ENCODE measurements around the gene HIP1R.
"Not testable (repeated sequence)": the region's sequence is repeated elsewhere in the genome, so short reads cannot be mapped to it uniquely, and the experiment has no call there.

The HIP1R gene

GRCh38 chr12:122834921-122835749 is at the start of gene HIP1R:
Gene HIP1R (plus strand): TSS chr12:122835457. CDS start chr12:122835551, 94 bp downstream.
- peak in 1 of 2 donors; percentile 24 for DNase-seq (ENCODE audit: low read depth in 2 of 2)

DNA sequence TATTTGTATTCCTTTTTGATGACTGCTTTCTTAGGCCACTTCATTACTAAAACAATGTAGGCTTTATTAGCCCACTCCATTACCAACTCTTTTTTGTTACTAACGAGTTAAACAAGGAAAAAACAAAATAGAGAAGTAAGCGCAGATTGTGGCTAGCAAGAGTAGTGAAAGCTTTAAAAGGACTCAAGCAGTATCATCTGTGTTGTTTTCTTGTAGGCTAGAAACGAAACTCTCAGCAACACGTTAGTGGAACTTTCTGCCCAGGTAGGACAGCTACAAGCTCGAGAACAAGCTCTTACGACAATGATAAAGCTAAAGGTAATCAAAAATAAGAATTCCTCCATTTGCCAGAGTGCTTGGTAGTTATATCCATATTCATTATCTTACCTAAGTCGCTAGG is 49.8 kb upstream of the HIP1R start:
- DNase-seq (ENCODE audit: low read depth in 2 of 2): no peak

GRCh38 chr12:122788387-122788786 is 46.9 kb upstream of the HIP1R start:
- DNase-seq (ENCODE audit: low read depth in 2 of 2): no peak

DNA sequence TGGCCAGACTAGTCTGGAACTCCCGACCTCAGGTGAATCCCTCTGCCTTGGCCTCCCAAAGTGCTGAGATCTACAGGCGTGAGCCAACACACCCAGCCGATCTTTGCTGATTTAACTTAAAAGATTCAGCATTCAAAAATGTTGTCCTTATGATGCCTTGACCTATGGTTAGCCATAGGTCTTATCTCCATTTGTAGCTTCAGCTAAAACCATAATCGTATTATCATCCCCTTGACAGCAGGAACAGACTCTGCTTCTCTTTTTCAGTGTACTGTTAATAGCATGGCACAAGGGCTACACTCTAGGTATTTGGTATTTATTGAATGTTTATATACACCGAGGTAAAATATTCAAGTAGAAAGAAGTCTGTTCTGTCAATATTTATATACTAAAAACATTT is 45.6 kb upstream of the HIP1R start:
- DNase-seq (ENCODE audit: low read depth in 2 of 2): no peak

DNA sequence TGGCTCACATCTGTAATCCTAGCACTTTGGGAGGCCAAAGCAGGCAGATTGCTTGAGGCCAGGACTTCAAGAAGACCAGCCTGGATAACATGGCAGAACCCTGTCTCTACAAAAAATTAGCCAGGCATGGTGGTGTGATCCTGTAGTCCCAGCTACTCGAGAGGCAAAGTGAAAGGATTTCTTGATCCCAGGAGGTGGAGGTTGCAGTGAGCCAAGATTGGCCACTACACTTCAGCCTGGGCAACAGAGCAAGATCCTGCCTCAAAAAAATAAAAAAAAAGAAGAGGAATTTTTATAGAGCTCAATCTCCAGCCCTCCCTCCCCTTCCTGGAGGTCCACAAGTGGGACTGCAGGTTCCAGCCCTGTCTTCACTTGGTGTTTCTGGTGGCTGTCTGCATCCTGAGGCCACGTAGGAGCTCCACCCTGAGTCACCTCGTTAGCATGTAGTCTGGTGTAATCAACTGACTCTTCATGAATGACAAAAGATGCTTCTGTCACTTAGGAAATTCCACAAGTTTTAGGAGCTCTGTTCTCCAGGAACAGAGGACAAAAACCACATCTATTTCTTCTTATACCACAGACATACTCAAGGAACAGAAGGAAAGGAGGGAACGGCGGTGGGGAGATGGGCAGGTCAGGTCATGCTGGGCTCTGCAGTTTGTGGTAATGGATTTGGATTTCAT is 44.7 kb upstream of the HIP1R start:
- no peak for DNase-seq (ENCODE audit: low read depth in 2 of 2)

DNA sequence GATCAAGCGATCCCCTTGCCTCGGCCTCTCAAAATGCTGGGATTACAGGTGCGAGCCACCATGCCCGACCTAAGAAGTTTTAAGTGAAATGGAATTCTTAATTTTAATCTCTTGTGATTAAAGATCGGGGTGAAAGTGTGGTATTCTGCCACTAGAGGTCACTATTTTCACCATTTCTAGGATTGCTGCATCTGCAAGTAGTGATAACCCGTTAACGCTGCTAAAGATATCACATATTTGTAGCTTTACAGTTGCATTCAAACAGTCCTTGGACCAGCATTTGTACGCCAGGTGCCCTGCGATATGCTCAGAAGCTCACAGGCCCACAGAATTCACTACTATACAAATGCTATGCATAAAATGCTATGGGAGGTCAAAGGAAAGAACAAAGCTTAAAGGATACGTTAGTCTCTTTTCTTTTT is 41.6 kb upstream of the HIP1R start:
- DNase-seq (ENCODE audit: low read depth in 2 of 2): no peak

GRCh38 chr12:122795807-122796206 is 39.5 kb upstream of the HIP1R start:
- no peak for DNase-seq (ENCODE audit: low read depth in 2 of 2)

DNA sequence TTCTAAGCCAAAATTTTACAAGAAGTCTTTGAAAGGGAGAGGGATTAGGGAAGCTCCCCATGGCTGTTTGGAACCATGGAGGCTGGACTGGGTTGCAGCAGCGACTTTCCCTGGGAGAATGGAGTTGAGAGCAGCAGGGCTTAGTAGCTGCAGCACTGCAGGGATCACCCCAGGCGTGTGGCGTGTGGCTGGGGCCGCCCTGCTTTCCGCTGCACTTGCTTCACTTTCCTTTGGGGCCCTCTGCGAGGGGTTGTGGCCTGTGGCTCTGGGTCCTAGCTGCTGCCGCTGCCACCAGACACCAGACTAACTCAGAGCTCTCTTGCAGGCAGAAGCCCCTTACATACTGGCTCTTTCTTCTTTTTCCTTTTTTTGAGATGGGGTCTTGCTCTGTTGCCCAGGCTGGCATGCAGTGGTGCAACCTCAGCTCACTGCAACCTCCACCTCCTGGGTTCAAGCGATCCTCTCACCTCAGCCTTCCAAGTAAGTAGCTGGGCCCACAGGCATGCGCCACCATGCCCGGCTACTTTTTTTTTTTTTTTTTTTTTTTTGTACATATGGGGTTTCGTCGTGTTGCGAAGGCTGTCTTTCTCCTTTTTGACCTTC is 35.5 kb upstream of the HIP1R start:
- no peak for DNase-seq (ENCODE audit: low read depth in 2 of 2)

- DNase-seq (ENCODE audit: low read depth in 2 of 2): no peak
Measured at GRCh38 chr12:122803937-122804336, 31.3 kb upstream of the HIP1R start.

GRCh38 chr12:122804957-122805356 is 30.3 kb upstream of the HIP1R start:
- not testable (repeated sequence) for DNase-seq (ENCODE audit: low read depth in 2 of 2)

- no peak for DNase-seq (ENCODE audit: low read depth in 2 of 2)
Measured at GRCh38 chr12:122807651-122808050, 27.6 kb upstream of the HIP1R start.

- DNase-seq (ENCODE audit: low read depth in 2 of 2): no peak
Measured at GRCh38 chr12:122811777-122812176, 23.5 kb upstream of the HIP1R start.

DNA sequence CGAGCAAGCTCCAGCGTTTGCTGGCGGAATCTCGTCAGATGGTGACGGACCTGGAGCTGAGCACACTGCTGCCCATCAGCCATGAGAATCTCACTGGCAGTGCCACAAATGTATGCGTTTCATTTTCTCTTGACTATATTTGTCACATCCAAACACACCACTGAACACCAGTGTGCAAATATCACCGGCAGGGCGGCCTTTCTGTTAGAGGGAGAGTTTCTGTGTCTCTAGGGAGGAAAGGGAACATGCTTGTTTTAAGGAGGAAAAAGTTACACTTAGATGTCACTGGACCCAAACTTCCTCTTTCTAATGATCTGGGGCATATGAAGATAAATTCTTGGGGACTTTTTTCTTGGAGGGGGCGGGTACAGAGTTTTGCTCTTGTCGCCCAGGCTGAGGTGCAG is 21.9 kb upstream of the HIP1R start:
- DNase-seq (ENCODE audit: low read depth in 2 of 2): no peak

GRCh38 chr12:122819209-122819785 is 16.0 kb upstream of the HIP1R start:
- no peak for DNase-seq (ENCODE audit: low read depth in 2 of 2)

GRCh38 chr12:122820138-122820537 is 15.1 kb upstream of the HIP1R start:
- DNase-seq (ENCODE audit: low read depth in 2 of 2): no peak

DNA sequence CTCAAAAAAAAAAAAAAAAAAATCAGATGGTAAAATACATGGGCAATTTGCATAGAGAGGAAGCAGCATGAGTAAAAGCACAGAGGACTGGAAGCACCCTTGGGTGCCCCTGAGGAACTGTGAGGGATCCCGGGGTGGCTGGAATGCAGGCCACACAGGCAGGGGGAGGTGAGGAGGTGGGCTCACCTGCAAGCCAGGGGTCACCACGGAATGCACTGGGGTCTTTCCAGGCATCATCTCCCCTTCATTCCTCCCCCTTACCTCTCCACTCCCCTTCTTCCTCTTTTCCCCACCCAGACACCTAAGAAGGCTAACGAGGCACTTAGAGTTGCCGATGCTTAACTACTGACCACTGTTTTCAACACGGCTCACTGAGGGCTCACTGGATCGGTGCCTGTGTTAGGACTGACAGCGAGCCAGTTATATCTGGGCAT is 14.4 kb upstream of the HIP1R start:
- no peak for DNase-seq (ENCODE audit: low read depth in 2 of 2)

DNA sequence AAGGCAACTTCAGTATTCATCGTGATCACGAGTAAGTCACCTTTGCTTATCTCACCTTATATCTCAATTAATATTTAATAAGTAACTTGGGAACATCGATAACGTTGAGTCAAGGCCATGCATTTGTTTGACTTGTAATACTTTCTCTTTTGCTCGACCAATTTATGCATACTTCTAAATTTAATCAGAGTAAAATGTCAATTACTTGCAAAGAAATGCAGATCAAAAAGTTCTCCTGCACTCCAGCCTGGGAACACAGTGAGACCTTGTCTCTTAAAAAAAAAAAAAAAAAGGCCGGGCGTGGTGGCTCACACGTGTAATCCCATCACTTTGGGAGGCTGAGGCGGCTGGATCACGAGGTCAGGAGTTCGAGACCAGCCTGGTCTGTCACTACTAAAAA is 11.8 kb upstream of the HIP1R start:
- DNase-seq (ENCODE audit: low read depth in 2 of 2): no peak

- DNase-seq (ENCODE audit: low read depth in 2 of 2): no peak
Measured at GRCh38 chr12:122825773-122826724, 9.2 kb upstream of the HIP1R start.

DNA sequence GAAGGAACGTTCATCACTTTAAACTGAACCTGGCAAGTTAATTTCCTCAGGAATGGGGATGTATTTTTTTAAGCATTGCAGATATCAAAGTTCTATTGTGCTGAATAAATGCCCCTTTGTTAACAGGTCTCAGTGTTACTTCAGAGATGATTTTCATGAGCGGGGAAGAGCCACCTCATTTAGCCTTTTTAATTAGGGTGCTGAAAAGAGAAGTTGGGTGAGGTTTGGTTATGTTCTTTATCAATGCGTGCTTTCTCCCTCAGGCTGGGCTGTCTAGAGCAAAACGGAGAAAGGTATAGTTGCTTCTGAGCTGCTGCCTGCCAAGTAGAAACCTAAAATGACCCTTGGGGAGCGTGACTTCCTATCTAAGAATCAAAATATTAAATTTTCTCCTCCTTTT is 8.0 kb upstream of the HIP1R start:
- no peak for DNase-seq (ENCODE audit: low read depth in 2 of 2)

DNA sequence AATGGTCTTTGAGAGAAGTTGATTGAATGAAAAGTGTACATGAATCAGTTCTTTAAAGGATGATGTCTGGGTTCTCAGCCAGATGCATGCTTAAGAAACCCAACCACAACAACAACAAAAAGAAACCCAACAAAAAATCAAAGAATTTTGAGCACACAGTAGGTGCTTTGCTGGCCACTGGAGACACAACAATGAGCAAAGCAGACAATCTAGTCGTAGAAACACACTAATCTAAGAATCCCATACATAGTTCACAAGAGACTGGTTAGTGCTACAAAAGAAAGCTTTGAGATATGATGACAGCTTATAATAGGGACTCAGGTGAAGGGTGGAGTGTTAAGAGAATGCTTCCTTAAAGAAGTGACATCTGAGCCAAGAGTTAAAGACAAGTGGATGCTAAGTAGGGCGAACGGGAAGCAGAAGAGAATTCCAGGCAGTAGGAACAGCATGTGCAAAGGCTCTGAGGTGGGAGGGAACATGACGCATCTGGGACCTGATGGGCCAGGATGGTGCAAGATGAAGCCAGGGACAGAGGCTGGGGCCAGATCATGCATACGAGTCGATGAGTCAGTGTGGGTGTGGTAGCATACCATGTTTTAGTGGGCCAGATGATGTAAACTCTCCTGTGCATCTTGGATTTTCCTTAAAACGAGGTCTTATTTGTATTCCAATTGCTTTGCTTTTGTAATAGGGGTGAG is 4.6 kb upstream of the HIP1R start:
- no peak for DNase-seq (ENCODE audit: low read depth in 2 of 2)
